ENCODE results near the gene HINT2. TPM values are rescaled to one million over a fixed set of nuclear protein-coding genes. Genes with fewer than 3 reads are reported as not detected.

HINT2 gene
- total RNA-seq, 1 experiment from 2014 or later: 33.9 TPM

DNA sequence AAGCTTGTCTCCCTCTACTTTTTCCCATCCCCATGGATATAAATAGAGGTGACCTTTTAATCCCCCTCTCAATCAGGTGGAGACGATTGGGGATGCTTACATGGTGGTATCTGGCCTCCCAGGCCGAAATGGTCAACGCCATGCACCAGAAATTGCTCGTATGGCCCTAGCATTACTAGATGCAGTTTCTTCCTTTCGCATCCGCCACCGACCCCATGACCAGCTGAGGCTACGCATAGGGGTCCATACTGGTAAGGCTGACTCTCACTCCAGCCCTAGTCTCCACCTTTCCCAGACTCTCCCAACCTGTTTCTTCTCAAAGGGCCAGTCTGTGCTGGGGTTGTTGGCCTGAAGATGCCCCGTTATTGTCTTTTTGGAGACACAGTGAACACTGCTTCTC is 6.4 kb downstream of the HINT2 start:
- Mint-ChIP-seq H3K4me3 (ENCODE audit: low read depth, unreplicated experiment) (no peak overlapping the region), H3K27ac (ENCODE audit: unreplicated experiment) (no peak overlapping the region), H3K9me3 (ENCODE audit: low read depth, unreplicated experiment) (no peaks in the 10 kb centered on the region), H3K36me3 (ENCODE audit: insufficient read depth, unreplicated experiment) (peaks cover 14% of the 10 kb centered on the region), H3K27me3 (ENCODE audit: unreplicated experiment) (no peaks in the 10 kb centered on the region), H3K4me1 (ENCODE audit: low read depth, unreplicated experiment) (no peaks in the 10 kb centered on the region)
- DNase-seq: no peak
- CTCF ChIA-PET: no interaction called here
- no TSS peak for BruUV-seq (replicated peaks)
- TF ChIP-seq, protein P1, sequence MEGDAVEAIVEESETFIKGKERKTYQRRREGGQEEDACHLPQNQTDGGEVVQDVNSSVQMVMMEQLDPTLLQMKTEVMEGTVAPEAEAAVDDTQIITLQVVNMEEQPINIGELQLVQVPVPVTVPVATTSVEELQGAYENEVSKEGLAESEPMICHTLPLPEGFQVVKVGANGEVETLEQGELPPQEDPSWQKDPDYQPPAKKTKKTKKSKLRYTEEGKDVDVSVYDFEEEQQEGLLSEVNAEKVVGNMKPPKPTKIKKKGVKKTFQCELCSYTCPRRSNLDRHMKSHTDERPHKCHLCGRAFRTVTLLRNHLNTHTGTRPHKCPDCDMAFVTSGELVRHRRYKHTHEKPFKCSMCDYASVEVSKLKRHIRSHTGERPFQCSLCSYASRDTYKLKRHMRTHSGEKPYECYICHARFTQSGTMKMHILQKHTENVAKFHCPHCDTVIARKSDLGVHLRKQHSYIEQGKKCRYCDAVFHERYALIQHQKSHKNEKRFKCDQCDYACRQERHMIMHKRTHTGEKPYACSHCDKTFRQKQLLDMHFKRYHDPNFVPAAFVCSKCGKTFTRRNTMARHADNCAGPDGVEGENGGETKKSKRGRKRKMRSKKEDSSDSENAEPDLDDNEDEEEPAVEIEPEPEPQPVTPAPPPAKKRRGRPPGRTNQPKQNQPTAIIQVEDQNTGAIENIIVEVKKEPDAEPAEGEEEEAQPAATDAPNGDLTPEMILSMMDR (IDR thresholded peaks at IDR 0.05; ENCODE audit: unreplicated experiment): no peak
- intact Hi-C loops (cut with micrococcal nuclease; ENCODE audit: unreplicated experiment): no loop called here

DNA sequence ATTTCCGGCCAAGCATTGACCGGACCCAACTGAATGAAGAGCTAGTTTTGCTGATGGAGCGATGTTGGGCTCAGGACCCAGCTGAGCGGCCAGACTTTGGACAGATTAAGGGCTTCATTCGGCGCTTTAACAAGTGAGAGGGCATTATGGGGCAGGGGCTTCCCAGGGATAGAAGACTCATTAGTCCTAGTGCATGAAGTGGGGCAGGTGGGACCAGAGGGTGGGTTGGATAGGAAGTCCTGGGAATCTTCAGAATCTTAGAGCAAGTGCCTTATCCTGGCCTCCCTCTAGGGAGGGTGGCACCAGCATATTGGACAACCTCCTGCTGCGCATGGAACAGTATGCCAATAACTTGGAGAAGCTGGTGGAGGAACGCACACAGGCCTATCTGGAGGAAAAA is 8.7 kb downstream of the HINT2 start:
- DNase-seq: no peak
- CTCF ChIA-PET: no interaction called here
- no peak overlapping the region for H3K27ac Mint-ChIP-seq (ENCODE audit: unreplicated experiment)
- H3K4me3 Mint-ChIP-seq (ENCODE audit: low read depth, unreplicated experiment): no peak overlapping the region
- H3K27me3 Mint-ChIP-seq (ENCODE audit: unreplicated experiment): no peaks in the 10 kb centered on the region
- H3K4me1 Mint-ChIP-seq (ENCODE audit: low read depth, unreplicated experiment): no peaks in the 10 kb centered on the region
- no peaks in the 10 kb centered on the region for H3K9me3 Mint-ChIP-seq (ENCODE audit: low read depth, unreplicated experiment)
- peaks cover 8% of the 10 kb centered on the region for H3K36me3 Mint-ChIP-seq (ENCODE audit: insufficient read depth, unreplicated experiment)
- intact Hi-C loops (cut with micrococcal nuclease; ENCODE audit: unreplicated experiment): no loop called here
- TF ChIP-seq, protein P1 (IDR thresholded peaks at IDR 0.05; ENCODE audit: unreplicated experiment): no peak
- no TSS peak for BruUV-seq (replicated peaks)

DNA sequence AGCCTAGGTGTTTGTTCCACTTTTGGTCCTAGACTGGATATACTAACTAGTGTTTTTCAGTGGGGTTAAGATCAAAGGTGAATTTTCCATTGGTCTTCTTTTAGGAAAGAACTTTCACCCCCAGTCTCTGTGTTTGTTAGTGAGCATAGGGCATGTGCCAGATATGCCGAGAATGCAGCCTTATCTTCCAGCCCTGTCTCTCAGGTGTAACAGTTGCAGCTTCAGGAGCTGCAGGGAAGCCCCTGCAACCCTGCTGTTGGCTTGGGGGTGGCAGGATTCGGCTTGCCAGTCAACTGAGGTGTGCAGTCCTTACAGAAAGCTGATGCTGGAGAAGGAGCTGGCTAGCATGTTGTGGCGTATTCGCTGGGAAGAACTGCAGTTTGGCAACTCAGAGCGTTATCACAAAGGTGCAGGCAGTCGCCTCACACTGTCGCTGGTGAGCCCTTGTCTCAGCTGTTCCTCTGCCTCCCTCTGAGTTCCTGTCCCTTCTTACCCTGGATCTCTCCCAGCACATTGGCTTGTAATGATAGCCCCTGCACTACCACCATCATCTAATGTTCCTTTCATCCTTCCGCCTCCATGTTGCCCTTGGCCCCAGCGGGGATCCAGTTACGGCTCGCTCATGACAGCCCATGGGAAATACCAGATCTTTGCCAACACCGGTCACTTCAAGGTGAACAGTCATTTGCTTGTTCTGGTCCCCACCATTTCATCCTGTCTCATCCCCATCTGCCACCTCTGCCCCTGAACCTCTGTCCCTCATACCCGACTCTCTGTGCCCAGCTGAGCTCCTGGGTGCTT is 13.3 kb downstream of the HINT2 start:
- H3K27me3 Mint-ChIP-seq (ENCODE audit: unreplicated experiment): no peaks in the 10 kb centered on the region
- no TSS peak for BruUV-seq (replicated peaks)
- H3K36me3 Mint-ChIP-seq (ENCODE audit: insufficient read depth, unreplicated experiment): peaks cover 4% of the 10 kb centered on the region
- CTCF ChIA-PET: interaction anchor here (0.7 kb wide), 1 partner anchor 18 kb away, joined by 3 read pairs; no protein-coding TSS in a partner anchor
- TF ChIP-seq, protein P1 (IDR thresholded peaks at IDR 0.05; ENCODE audit: unreplicated experiment): no peak
- no peaks in the 10 kb centered on the region for H3K9me3 Mint-ChIP-seq (ENCODE audit: low read depth, unreplicated experiment)
- H3K4me1 Mint-ChIP-seq (ENCODE audit: low read depth, unreplicated experiment): no peaks in the 10 kb centered on the region
- intact Hi-C loops (cut with micrococcal nuclease; ENCODE audit: unreplicated experiment): no loop called here
- no peak overlapping the region for H3K27ac Mint-ChIP-seq (ENCODE audit: unreplicated experiment)
- DNase-seq: no peak
- no peak overlapping the region for H3K4me3 Mint-ChIP-seq (ENCODE audit: low read depth, unreplicated experiment)

DNA sequence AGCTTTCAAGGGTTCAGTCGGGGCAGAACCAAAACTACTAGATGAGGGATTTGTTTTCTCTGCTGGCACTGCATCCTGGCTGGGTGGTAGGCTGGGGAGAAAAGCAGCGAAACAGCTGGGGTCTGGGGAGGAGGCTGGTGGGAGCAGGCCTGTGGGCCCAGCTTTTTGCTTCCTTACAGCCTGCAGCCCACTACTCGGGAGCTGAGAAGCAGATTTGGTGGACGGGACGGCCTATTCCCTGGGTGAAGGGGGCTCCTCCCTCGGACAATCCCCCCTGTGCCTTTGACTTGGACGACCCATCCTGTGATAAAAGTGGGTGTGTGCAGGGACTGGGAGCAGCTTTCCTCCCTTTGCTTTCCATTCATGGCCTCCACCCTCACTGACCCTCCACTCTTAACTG is 14.3 kb downstream of the HINT2 start:
- no peak for DNase-seq
- H3K4me1 Mint-ChIP-seq (ENCODE audit: low read depth, unreplicated experiment): peaks cover 4% of the 10 kb centered on the region
- CTCF ChIA-PET: no interaction called here
- TF ChIP-seq, protein P1 (IDR thresholded peaks at IDR 0.05; ENCODE audit: unreplicated experiment): no peak
- peaks cover 4% of the 10 kb centered on the region for H3K36me3 Mint-ChIP-seq (ENCODE audit: insufficient read depth, unreplicated experiment)
- no TSS peak for BruUV-seq (replicated peaks)
- H3K9me3 Mint-ChIP-seq (ENCODE audit: low read depth, unreplicated experiment): no peaks in the 10 kb centered on the region
- intact Hi-C loops (cut with micrococcal nuclease; ENCODE audit: unreplicated experiment): no loop called here
- H3K27me3 Mint-ChIP-seq (ENCODE audit: unreplicated experiment): no peaks in the 10 kb centered on the region
- H3K27ac Mint-ChIP-seq (ENCODE audit: unreplicated experiment): no peak overlapping the region
- H3K4me3 Mint-ChIP-seq (ENCODE audit: low read depth, unreplicated experiment): no peak overlapping the region
